ENCODE results near the gene IRX2. TPM values are rescaled to one million over a fixed set of nuclear protein-coding genes. Genes with fewer than 3 reads are reported as not detected.

Gene IRX2
- total RNA-seq, 1 donor from 2014 or later, result 9.1 TPM

DNA sequence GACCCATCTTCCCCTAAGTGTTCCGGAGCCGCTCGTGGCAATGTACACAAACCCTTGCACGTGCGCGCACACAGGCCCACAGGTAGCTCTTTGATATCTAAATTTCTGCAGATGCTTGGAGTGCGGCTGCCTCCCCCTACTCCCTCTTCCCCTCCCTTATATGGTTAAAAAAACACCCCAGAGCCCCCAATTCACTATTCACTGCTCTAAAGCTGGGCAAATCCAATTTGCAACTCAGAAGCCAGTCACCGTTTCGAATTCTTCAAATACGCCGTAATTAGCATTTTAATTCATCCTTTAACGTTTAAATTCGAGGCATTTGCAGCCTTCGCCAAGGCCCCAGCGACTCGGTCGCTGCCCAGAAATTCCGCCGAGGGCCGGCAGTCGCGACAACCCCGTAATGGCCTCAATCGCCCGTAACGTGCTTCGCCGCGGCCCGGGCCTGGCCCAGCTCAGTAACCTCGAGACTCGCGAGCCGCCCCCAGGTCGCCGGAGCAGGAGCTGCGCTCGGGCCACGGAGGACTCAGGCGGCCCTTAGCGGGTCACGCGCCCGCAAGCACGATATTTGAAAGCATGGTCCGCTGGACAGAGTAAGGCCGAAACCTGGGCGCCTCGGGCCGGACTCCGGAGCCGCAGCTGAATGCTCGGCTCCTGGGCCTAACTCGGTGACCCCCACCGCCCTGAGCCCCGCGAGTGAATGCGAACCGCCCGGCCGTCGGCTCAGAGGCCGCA lies 1.3 kb downstream of the IRX2 start:
- H3K36me3 Mint-ChIP-seq (ENCODE audit: low read depth), result peaks cover 11% of the 10 kb centered on the region
- H3K4me1 Mint-ChIP-seq (ENCODE audit: low read depth), result peaks cover 35% of the 10 kb centered on the region
- no peak for DNase-seq (ENCODE audit: low spot score)
- H3K9me3 Mint-ChIP-seq (ENCODE audit: low read depth), result no peaks in the 10 kb centered on the region
- TF ChIP-seq CTCF (IDR thresholded peaks at IDR 0.05), result peak; percentile 5
- H3K4me3 Mint-ChIP-seq (ENCODE audit: unreplicated experiment), result peak overlapping the region; percentile 74
- H3K27me3 Mint-ChIP-seq (ENCODE audit: low read depth), result no peaks in the 10 kb centered on the region
- H3K27ac Mint-ChIP-seq (ENCODE audit: unreplicated experiment), result peak overlapping the region; percentile 68

GRCh38 chr5:2749514-2750025 lies 1.9 kb downstream of the IRX2 start:
- peak overlapping the region; percentile 17 for H3K27ac Mint-ChIP-seq (ENCODE audit: unreplicated experiment)
- H3K36me3 Mint-ChIP-seq (ENCODE audit: low read depth), result peaks cover 11% of the 10 kb centered on the region
- no peak for TF ChIP-seq CTCF (IDR thresholded peaks at IDR 0.05)
- H3K9me3 Mint-ChIP-seq (ENCODE audit: low read depth), result no peaks in the 10 kb centered on the region
- no peaks in the 10 kb centered on the region for H3K27me3 Mint-ChIP-seq (ENCODE audit: low read depth)
- peaks cover 35% of the 10 kb centered on the region for H3K4me1 Mint-ChIP-seq (ENCODE audit: low read depth)
- peak overlapping the region; percentile 74 for H3K4me3 Mint-ChIP-seq (ENCODE audit: unreplicated experiment)
- no peak for DNase-seq (ENCODE audit: low spot score)

DNA sequence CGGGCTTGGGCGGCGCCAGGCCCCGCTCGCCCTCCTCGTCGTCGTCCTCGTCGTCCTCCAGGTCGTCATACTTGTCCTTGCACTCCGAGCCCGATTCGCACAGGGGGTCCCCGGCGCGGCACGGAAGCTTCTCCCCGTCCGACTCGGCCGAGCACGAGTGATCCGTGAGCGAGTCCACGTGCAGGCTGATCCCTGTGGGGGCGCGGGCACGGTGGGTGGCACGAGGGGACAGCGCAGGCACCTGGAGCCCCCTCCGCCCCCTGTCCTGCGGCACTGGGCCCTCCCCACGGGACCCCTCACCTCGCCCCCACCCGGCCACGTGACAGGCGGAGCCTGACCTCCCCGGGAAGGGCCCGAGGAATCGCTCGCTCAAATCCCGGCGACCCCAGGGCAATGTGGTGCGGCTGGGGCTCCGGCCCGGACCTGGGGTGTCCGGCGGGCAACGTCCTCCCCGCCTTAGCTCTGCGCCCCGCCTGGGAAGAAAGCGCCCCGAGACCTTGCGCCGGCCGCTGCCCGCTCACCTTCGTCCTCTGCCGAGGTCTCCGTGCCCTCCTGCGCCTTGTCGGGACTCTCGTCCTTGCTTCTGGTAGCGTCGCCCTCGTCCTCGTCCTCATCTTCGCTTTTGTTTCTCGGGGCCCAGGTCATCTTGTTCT lies 2.5 kb downstream of the IRX2 start:
- H3K27ac Mint-ChIP-seq (ENCODE audit: unreplicated experiment), result peak overlapping the region; percentile 17
- H3K4me3 Mint-ChIP-seq (ENCODE audit: unreplicated experiment), result no peak overlapping the region
- DNase-seq (ENCODE audit: low spot score), result no peak
- H3K27me3 Mint-ChIP-seq (ENCODE audit: low read depth), result no peaks in the 10 kb centered on the region
- H3K36me3 Mint-ChIP-seq (ENCODE audit: low read depth), result peaks cover 11% of the 10 kb centered on the region
- H3K9me3 Mint-ChIP-seq (ENCODE audit: low read depth), result no peaks in the 10 kb centered on the region
- no peak for TF ChIP-seq CTCF (IDR thresholded peaks at IDR 0.05)
- H3K4me1 Mint-ChIP-seq (ENCODE audit: low read depth), result peaks cover 31% of the 10 kb centered on the region

DNA sequence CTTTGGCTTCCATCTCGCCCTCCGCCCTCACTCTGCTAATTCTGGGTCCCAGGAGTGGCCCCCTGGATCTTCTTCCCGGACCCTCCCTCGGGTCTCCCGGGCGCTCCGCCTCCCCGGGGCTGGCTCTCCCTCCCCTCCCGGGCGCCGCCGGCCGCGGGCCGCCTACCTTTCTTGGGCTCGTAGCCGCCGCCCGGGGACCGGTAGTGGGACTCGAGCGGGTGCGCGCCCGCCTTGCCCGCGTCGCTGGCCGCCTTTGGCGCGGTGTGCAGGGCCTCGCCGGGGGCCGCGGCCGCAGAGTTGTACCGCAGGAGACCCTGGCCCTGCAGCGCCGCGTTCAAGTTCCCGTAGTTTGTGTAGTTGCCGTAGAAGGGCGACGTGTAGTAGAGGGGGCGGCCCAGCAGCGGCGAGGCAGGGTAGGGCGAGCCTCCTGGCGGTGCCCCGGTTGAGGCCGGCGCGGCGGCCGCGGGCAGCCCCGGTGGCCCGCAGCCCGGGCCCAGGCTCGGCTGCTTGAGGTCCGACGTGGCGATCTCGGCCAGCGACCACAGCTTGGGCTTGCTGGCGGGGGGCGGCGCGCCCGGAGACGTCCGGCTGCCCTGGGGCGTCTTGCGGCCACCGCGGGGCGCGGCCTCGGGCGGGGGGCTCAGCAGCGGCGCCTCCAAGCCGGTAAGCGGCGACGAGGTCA lies 3.2 kb downstream of the IRX2 start:
- TF ChIP-seq CTCF (IDR thresholded peaks at IDR 0.05), result no peak
- Mint-ChIP-seq H3K4me3 (ENCODE audit: unreplicated experiment) (no peak overlapping the region), H3K27me3 (ENCODE audit: low read depth) (no peaks in the 10 kb centered on the region), H3K4me1 (ENCODE audit: low read depth) (peaks cover 26% of the 10 kb centered on the region), H3K36me3 (ENCODE audit: low read depth) (peaks cover 13% of the 10 kb centered on the region), H3K27ac (ENCODE audit: unreplicated experiment) (no peak overlapping the region), H3K9me3 (ENCODE audit: low read depth) (no peaks in the 10 kb centered on the region)
- DNase-seq (ENCODE audit: low spot score), result no peak
